ENCODE measurements around the gene FA2H.

Gene FA2H

GRCh38 chr16:74756203-74756602 is 18.4 kb downstream of the FA2H start:
- H3K4me3 ChIP-seq (ENCODE audit: extremely low read depth, insufficient read depth, low read length, poor library complexity, severe bottlenecking), result no peak overlapping the region
- peaks cover 5% of the 10 kb centered on the region for H3K4me1 ChIP-seq (ENCODE audit: control insufficient read depth, insufficient read depth, low read length, poor library complexity, severe bottlenecking)

GRCh38 chr16:74753180-74753579 is 21.4 kb downstream of the FA2H start:
- no peaks in the 10 kb centered on the region for H3K9me3 ChIP-seq (ENCODE audit: control insufficient read depth, low read length)
- no peaks in the 10 kb centered on the region for H3K36me3 ChIP-seq (ENCODE audit: control insufficient read depth, insufficient read depth, low read length)
- peaks cover 5% of the 10 kb centered on the region for H3K4me1 ChIP-seq (ENCODE audit: control insufficient read depth, insufficient read depth, low read length, poor library complexity, severe bottlenecking)
- H3K4me3 ChIP-seq (ENCODE audit: extremely low read depth, insufficient read depth, low read length, poor library complexity, severe bottlenecking), result no peak overlapping the region
- H3K27ac ChIP-seq (ENCODE audit: low read depth, low read length, severe bottlenecking), result no peak overlapping the region
- WGBS, 2 experiments (ENCODE audit: insufficient coverage in 2 of 2), result 91 to 92% methylated on average over 11 to 12 of the region's 12 CpGs

More at GRCh38 chr16:74756203-74756602, 18.4 kb downstream of the FA2H start:
- WGBS, 2 experiments (ENCODE audit: insufficient coverage in 2 of 2), result 76 to 80% methylated on average over 4 to 5 of the region's 6 CpGs
- H3K36me3 ChIP-seq (ENCODE audit: control insufficient read depth, insufficient read depth, low read length), result no peaks in the 10 kb centered on the region
- no peaks in the 10 kb centered on the region for H3K9me3 ChIP-seq (ENCODE audit: control insufficient read depth, low read length)
- H3K27ac ChIP-seq (ENCODE audit: low read depth, low read length, severe bottlenecking), result no peak overlapping the region

- no peaks in the 10 kb centered on the region for H3K36me3 ChIP-seq (ENCODE audit: control insufficient read depth, insufficient read depth, low read length)
- H3K4me3 ChIP-seq (ENCODE audit: extremely low read depth, insufficient read depth, low read length, poor library complexity, severe bottlenecking), result no peak overlapping the region
- no peak overlapping the region for H3K27ac ChIP-seq (ENCODE audit: low read depth, low read length, severe bottlenecking)
- H3K4me1 ChIP-seq (ENCODE audit: control insufficient read depth, insufficient read depth, low read length, poor library complexity, severe bottlenecking), result peaks cover 5% of the 10 kb centered on the region
- 85 to 97% methylated on average over 4 to 5 of the region's 5 CpGs for WGBS, 2 experiments (ENCODE audit: insufficient coverage in 2 of 2)
- no peaks in the 10 kb centered on the region for H3K9me3 ChIP-seq (ENCODE audit: control insufficient read depth, low read length)
Observed at GRCh38 chr16:74752756-74753155, 21.9 kb downstream of the FA2H start.

GRCh38 chr16:74752258-74752657 is 22.4 kb downstream of the FA2H start:
- no peak overlapping the region for H3K4me3 ChIP-seq (ENCODE audit: extremely low read depth, insufficient read depth, low read length, poor library complexity, severe bottlenecking)
- no peaks in the 10 kb centered on the region for H3K9me3 ChIP-seq (ENCODE audit: control insufficient read depth, low read length)
- H3K36me3 ChIP-seq (ENCODE audit: control insufficient read depth, insufficient read depth, low read length), result no peaks in the 10 kb centered on the region
- H3K4me1 ChIP-seq (ENCODE audit: control insufficient read depth, insufficient read depth, low read length, poor library complexity, severe bottlenecking), result peaks cover 5% of the 10 kb centered on the region
- no peak overlapping the region for H3K27ac ChIP-seq (ENCODE audit: low read depth, low read length, severe bottlenecking)
- 95 to 100% methylated on average over 2 of the region's 2 CpGs for WGBS, 2 experiments (ENCODE audit: insufficient coverage in 2 of 2)

GRCh38 chr16:74751658-74752057 is 23.0 kb downstream of the FA2H start:
- H3K4me1 ChIP-seq (ENCODE audit: control insufficient read depth, insufficient read depth, low read length, poor library complexity, severe bottlenecking), result peaks cover 5% of the 10 kb centered on the region
- no peak overlapping the region for H3K4me3 ChIP-seq (ENCODE audit: extremely low read depth, insufficient read depth, low read length, poor library complexity, severe bottlenecking)
- no peak overlapping the region for H3K27ac ChIP-seq (ENCODE audit: low read depth, low read length, severe bottlenecking)
- no peaks in the 10 kb centered on the region for H3K36me3 ChIP-seq (ENCODE audit: control insufficient read depth, insufficient read depth, low read length)
- WGBS, 2 experiments (ENCODE audit: insufficient coverage in 2 of 2), result 87 to 93% methylated on average over 4 to 5 of the region's 5 CpGs
- no peaks in the 10 kb centered on the region for H3K9me3 ChIP-seq (ENCODE audit: control insufficient read depth, low read length)

GRCh38 chr16:74749291-74750055 is 25.1 kb downstream of the FA2H start:
- Histone ChIP-seq H3K36me3 (ENCODE audit: control insufficient read depth, insufficient read depth, low read length) (no peaks in the 10 kb centered on the region), H3K4me3 (ENCODE audit: extremely low read depth, insufficient read depth, low read length, poor library complexity, severe bottlenecking) (no peak overlapping the region), H3K27ac (ENCODE audit: low read depth, low read length, severe bottlenecking) (no peak overlapping the region), H3K4me1 (ENCODE audit: control insufficient read depth, insufficient read depth, low read length, poor library complexity, severe bottlenecking) (peaks cover 5% of the 10 kb centered on the region), H3K9me3 (ENCODE audit: control insufficient read depth, low read length) (no peaks in the 10 kb centered on the region)
- WGBS, 2 experiments (ENCODE audit: insufficient coverage in 2 of 2), result 55 to 61% methylated on average over 16 to 20 of the region's 20 CpGs

GRCh38 chr16:74748616-74749026 is 26.0 kb downstream of the FA2H start:
- H3K9me3 ChIP-seq (ENCODE audit: control insufficient read depth, low read length), result no peaks in the 10 kb centered on the region
- no peak overlapping the region for H3K4me3 ChIP-seq (ENCODE audit: extremely low read depth, insufficient read depth, low read length, poor library complexity, severe bottlenecking)
- H3K27ac ChIP-seq (ENCODE audit: low read depth, low read length, severe bottlenecking), result no peak overlapping the region
- 91 to 93% methylated on average over 15 to 18 of the region's 19 CpGs for WGBS, 2 experiments (ENCODE audit: insufficient coverage in 2 of 2)
- H3K36me3 ChIP-seq (ENCODE audit: control insufficient read depth, insufficient read depth, low read length), result no peaks in the 10 kb centered on the region
- peaks cover 5% of the 10 kb centered on the region for H3K4me1 ChIP-seq (ENCODE audit: control insufficient read depth, insufficient read depth, low read length, poor library complexity, severe bottlenecking)

- Histone ChIP-seq H3K4me3 (ENCODE audit: extremely low read depth, insufficient read depth, low read length, poor library complexity, severe bottlenecking) (no peak overlapping the region), H3K36me3 (ENCODE audit: control insufficient read depth, insufficient read depth, low read length) (no peaks in the 10 kb centered on the region), H3K27ac (ENCODE audit: low read depth, low read length, severe bottlenecking) (no peak overlapping the region), H3K9me3 (ENCODE audit: control insufficient read depth, low read length) (no peaks in the 10 kb centered on the region), H3K4me1 (ENCODE audit: control insufficient read depth, insufficient read depth, low read length, poor library complexity, severe bottlenecking) (peaks cover 9% of the 10 kb centered on the region)
- WGBS, 2 experiments (ENCODE audit: insufficient coverage in 2 of 2), result 89 to 95% methylated on average over 26 to 30 of the region's 32 CpGs
Observed at GRCh38 chr16:74747716-74748615, 26.7 kb downstream of the FA2H start.

GRCh38 chr16:74745926-74746325 is 28.7 kb downstream of the FA2H start:
- H3K27ac ChIP-seq (ENCODE audit: low read depth, low read length, severe bottlenecking), result no peak overlapping the region
- H3K9me3 ChIP-seq (ENCODE audit: control insufficient read depth, low read length), result no peaks in the 10 kb centered on the region
- H3K36me3 ChIP-seq (ENCODE audit: control insufficient read depth, insufficient read depth, low read length), result no peaks in the 10 kb centered on the region
- 82% methylated on average over 5 to 6 of the region's 7 CpGs for WGBS, 2 experiments (ENCODE audit: insufficient coverage in 2 of 2)
- no peak overlapping the region for H3K4me3 ChIP-seq (ENCODE audit: extremely low read depth, insufficient read depth, low read length, poor library complexity, severe bottlenecking)
- peaks cover 10% of the 10 kb centered on the region for H3K4me1 ChIP-seq (ENCODE audit: control insufficient read depth, insufficient read depth, low read length, poor library complexity, severe bottlenecking)

- no peak overlapping the region for H3K4me3 ChIP-seq (ENCODE audit: extremely low read depth, insufficient read depth, low read length, poor library complexity, severe bottlenecking)
- peaks cover 10% of the 10 kb centered on the region for H3K4me1 ChIP-seq (ENCODE audit: control insufficient read depth, insufficient read depth, low read length, poor library complexity, severe bottlenecking)
- no peaks in the 10 kb centered on the region for H3K9me3 ChIP-seq (ENCODE audit: control insufficient read depth, low read length)
- H3K27ac ChIP-seq (ENCODE audit: low read depth, low read length, severe bottlenecking), result no peak overlapping the region
- WGBS, 2 experiments (ENCODE audit: insufficient coverage in 2 of 2), result 88 to 89% methylated on average over 7 to 8 of the region's 10 CpGs
- no peaks in the 10 kb centered on the region for H3K36me3 ChIP-seq (ENCODE audit: control insufficient read depth, insufficient read depth, low read length)
Observed at GRCh38 chr16:74745109-74745615, 29.5 kb downstream of the FA2H start.

Measured in mesodermal cell (in vitro differentiated cells).